Measurements from ENCODE around the gene ZSCAN10. TPM values are rescaled to one million over a fixed set of nuclear protein-coding genes. Genes with fewer than 3 reads are reported as not detected.

ZSCAN10 gene
- total RNA-seq, 4 donors from 2014 or later = not detected

DNA sequence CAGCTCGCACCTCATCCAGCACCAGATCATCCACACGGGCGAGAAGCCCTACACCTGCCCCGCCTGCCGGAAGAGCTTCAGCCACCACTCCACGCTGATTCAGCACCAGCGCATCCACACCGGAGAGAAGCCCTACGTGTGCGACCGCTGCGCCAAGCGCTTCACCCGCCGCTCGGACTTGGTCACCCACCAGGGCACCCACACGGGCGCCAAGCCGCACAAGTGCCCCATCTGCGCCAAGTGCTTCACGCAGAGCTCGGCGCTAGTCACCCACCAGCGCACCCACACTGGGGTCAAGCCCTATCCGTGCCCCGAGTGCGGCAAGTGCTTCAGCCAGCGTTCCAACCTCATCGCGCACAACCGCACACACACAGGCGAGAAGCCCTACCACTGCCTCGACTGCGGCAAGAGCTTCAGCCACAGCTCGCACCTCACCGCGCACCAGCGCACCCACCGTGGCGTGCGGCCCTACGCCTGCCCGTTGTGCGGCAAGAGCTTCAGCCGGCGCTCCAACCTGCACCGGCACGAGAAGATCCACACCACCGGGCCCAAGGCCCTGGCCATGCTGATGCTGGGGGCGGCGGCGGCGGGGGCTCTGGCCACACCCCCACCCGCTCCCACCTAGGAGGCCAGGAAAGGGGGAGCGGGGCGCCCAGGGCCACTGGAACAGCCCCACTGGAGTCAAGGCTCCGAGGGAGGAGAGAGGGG is 20.8 kb upstream of the ZSCAN10 start:
- no peak for TF ChIP-seq EP300 (IDR thresholded peaks at IDR 0.05)
- TF ChIP-seq, protein P1, sequence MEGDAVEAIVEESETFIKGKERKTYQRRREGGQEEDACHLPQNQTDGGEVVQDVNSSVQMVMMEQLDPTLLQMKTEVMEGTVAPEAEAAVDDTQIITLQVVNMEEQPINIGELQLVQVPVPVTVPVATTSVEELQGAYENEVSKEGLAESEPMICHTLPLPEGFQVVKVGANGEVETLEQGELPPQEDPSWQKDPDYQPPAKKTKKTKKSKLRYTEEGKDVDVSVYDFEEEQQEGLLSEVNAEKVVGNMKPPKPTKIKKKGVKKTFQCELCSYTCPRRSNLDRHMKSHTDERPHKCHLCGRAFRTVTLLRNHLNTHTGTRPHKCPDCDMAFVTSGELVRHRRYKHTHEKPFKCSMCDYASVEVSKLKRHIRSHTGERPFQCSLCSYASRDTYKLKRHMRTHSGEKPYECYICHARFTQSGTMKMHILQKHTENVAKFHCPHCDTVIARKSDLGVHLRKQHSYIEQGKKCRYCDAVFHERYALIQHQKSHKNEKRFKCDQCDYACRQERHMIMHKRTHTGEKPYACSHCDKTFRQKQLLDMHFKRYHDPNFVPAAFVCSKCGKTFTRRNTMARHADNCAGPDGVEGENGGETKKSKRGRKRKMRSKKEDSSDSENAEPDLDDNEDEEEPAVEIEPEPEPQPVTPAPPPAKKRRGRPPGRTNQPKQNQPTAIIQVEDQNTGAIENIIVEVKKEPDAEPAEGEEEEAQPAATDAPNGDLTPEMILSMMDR (IDR thresholded peaks at IDR 0.05) = no peak
- TF ChIP-seq POLR2A (IDR thresholded peaks at IDR 0.05) = no peak
- no peak for DNase-seq (ENCODE audit: low spot score in 2 of 2)
- H3K4me3 ChIP-seq = no peak overlapping the region
- no peaks in the 10 kb centered on the region for H3K9me3 ChIP-seq
- WGBS, 2 donors = 94 to 95% methylated on average over 38 to 57 of the region's 57 CpGs
- peaks cover 0 to 64% (median 0%) of the 10 kb centered on the region in 3 donors for H3K36me3 ChIP-seq
- H3K27me3 ChIP-seq = no peaks in the 10 kb centered on the region
- peaks cover 0 to 9% (median 3%) of the 10 kb centered on the region in 4 donors for H3K4me1 ChIP-seq
- no peak overlapping the region for H3K27ac ChIP-seq

DNA sequence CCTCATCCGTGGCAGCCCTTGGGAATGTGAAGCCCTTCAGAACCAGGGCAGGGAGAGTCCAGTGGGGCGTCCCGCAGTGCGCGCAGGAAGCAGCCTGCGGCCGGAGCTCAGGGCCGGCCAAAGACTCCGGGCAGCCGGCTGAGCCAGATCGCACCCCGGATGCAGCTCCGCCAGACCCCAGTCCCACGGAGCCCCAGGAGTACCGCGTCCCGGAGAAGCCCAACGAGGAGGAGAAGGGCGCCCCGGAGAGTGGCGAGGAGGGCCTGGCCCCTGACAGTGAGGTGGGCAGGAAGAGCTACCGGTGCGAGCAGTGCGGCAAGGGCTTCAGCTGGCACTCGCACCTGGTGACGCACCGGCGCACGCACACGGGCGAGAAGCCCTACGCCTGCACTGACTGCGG is 20.2 kb upstream of the ZSCAN10 start:
- DNase-seq (ENCODE audit: low spot score in 2 of 2) = no peak
- peaks cover 0 to 70% (median 0%) of the 10 kb centered on the region in 3 donors for H3K36me3 ChIP-seq
- peaks cover 0 to 13% (median 3%) of the 10 kb centered on the region in 4 donors for H3K4me1 ChIP-seq
- WGBS, 2 donors = 94 to 95% methylated on average over 32 to 33 of the region's 33 CpGs
- no peak overlapping the region for H3K27ac ChIP-seq
- no peaks in the 10 kb centered on the region for H3K27me3 ChIP-seq
- H3K4me3 ChIP-seq = no peak overlapping the region
- H3K9me3 ChIP-seq = no peaks in the 10 kb centered on the region
- TF ChIP-seq EP300 (IDR thresholded peaks at IDR 0.05) (no peak), POLR2A (IDR thresholded peaks at IDR 0.05) (no peak)
- TF ChIP-seq, protein P1 (IDR thresholded peaks at IDR 0.05) = no peak

GRCh38 chr16:3118846-3119245 is 19.8 kb upstream of the ZSCAN10 start:
- Histone ChIP-seq H3K27ac (no peak overlapping the region), H3K4me1 (peaks cover 0 to 17% (median 3%) of the 10 kb centered on the region in 4 donors), H3K27me3 (no peaks in the 10 kb centered on the region), H3K36me3 (peaks cover 0 to 74% (median 0%) of the 10 kb centered on the region in 3 donors), H3K4me3 (no peak overlapping the region), H3K9me3 (no peaks in the 10 kb centered on the region)
- no peak for TF ChIP-seq POLR2A (IDR thresholded peaks at IDR 0.05)
- TF ChIP-seq, protein P1 (IDR thresholded peaks at IDR 0.05) = no peak
- TF ChIP-seq EP300 (IDR thresholded peaks at IDR 0.05) = no peak
- WGBS, 2 donors = 91 to 95% methylated on average over 20 of the region's 20 CpGs
- DNase-seq (ENCODE audit: low spot score in 2 of 2) = no peak

DNA sequence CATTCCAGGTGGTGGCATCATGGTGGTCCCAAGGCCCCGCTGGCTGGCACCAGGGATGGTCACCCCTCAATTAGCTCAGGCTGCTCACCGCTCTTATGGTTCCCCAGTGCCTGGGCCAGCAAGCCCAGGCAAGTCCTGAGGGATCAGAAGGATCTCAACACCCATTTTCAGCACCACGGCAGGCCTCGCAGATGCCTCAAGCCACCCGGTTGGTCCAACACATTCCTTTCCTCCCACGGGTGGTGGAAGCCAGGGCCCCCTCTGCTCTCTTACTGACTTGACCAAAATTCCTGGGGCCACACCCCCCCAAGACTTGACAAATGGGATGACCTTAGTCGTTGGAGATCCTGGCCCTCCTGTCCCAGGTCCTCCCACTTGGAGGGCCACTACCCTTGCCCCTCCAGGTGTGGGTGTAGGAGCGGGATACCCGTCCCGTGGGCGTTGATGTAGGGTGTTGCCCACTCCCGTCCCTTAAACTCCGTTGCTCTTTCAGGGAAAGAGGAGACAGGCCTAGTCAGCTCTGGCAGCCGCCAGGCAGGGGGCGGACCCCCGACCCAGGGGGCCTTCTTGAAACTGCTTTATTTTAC is 19.2 kb upstream of the ZSCAN10 start:
- Histone ChIP-seq H3K27ac (no peak overlapping the region), H3K4me1 (peaks cover 0 to 17% (median 4%) of the 10 kb centered on the region in 4 donors), H3K27me3 (no peaks in the 10 kb centered on the region), H3K4me3 (no peak overlapping the region), H3K9me3 (no peaks in the 10 kb centered on the region), H3K36me3 (peaks cover 0 to 75% (median 0%) of the 10 kb centered on the region in 3 donors)
- no peak for TF ChIP-seq POLR2A (IDR thresholded peaks at IDR 0.05)
- TF ChIP-seq EP300 (IDR thresholded peaks at IDR 0.05) = no peak
- TF ChIP-seq, protein P1 (IDR thresholded peaks at IDR 0.05) = no peak
- DNase-seq (ENCODE audit: low spot score in 2 of 2) = no peak
- 82 to 84% methylated on average over 16 of the region's 16 CpGs for WGBS, 2 donors

- H3K4me3 ChIP-seq = no peak overlapping the region
- DNase-seq (ENCODE audit: low spot score in 2 of 2) = no peak
- 77 to 82% methylated on average over 7 to 13 of the region's 14 CpGs for WGBS, 2 donors
- H3K9me3 ChIP-seq = no peaks in the 10 kb centered on the region
- H3K27ac ChIP-seq = no peak overlapping the region
- peaks cover 0 to 34% (median 11%) of the 10 kb centered on the region in 4 donors for H3K4me1 ChIP-seq
- H3K27me3 ChIP-seq = no peaks in the 10 kb centered on the region
- no peak for TF ChIP-seq EP300 (IDR thresholded peaks at IDR 0.05)
- TF ChIP-seq, protein P1 (IDR thresholded peaks at IDR 0.05) = no peak
- TF ChIP-seq POLR2A (IDR thresholded peaks at IDR 0.05) = no peak
- H3K36me3 ChIP-seq = peaks cover 0 to 65% (median 0%) of the 10 kb centered on the region in 3 donors
Measured at GRCh38 chr16:3115561-3115960, 16.5 kb upstream of the ZSCAN10 start.
